ENCODE measurements around the gene CTAG1A.
"Not testable (repeated sequence)": the region's sequence is repeated elsewhere in the genome, so short reads cannot be mapped to it uniquely, and the experiment has no call there.

Gene CTAG1A

DNA sequence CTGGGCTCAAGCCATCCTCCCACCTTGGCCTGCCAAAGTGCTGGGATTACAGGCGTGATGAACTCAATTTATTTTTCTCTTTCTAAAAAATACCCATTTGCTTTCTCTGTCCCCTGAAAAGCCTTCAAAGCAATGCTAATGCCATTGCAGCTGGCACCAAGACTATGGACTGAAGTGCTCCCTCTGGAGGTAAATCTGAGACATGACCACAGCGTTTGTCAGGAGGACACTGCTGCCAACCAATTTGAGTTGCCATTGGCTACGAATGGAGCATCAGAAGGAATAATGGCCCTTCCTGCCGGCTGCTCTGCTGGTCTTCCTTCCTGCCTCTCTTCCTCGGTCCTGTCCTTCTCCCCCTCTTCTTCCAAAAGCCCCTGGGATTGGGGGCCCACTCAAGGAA, 9.9 kb upstream of the CTAG1A start:
- DNase-seq, result not testable (repeated sequence)

DNA sequence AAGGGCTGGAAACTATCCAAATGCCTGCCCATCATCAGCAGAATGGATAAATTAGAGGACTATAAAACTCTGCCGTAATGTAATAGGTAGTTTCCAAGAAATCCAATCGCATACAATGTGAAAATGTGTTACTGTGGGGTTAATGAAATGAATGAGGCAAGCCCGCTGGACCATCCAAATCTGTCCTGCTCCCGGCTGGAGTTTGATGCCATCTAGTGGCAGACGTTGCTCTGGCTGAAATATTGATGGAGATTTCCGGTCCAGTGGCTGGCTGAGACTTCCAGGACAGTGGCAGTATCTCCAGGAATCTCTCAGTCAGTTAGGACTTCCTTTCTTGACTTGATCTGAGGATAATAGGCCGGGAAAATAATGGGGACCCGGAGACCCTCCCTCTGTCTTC, 1.9 kb upstream of the CTAG1A start:
- DNase-seq, result not testable (repeated sequence)

DNA sequence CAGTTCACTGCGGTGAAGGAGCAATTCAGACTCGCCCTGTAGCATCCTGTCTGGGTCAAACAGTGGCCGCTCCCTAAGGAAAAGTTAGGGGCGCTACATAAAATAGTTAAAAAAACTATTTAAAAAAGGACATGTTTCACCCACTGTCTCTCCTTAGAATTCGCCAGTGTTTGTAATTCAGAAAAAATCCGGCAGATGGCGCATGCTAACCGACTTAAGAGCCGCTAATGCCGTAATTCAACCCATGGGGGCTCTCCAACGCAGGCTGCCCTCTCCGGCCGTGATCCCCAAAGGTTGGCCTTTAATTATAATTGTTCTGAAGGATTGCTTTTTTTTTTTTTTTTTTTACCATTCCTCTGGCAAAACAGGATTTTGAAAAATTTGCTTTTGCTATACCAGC, 5.5 kb downstream of the CTAG1A start:
- not testable (repeated sequence) for DNase-seq

DNA sequence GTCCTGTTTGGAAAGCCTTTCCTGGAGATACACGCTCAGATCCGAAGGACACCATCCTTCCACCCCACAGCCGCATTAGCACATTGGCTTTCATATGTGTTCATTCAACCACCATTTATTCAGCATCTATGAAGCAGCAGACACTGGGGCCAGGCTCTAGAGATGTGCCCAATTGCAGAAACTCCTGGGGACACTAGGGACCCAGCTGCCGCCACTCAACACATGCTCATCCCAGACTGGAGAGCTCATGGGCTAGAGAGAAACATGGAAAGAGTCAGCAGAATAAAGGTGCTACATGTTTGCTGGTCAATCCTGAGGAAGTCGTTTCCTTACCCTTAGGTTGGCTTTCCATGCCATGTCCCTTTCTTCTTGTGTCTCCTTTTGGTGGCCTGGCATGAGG, 7.6 kb downstream of the CTAG1A start:
- DNase-seq, result no peak

DNA sequence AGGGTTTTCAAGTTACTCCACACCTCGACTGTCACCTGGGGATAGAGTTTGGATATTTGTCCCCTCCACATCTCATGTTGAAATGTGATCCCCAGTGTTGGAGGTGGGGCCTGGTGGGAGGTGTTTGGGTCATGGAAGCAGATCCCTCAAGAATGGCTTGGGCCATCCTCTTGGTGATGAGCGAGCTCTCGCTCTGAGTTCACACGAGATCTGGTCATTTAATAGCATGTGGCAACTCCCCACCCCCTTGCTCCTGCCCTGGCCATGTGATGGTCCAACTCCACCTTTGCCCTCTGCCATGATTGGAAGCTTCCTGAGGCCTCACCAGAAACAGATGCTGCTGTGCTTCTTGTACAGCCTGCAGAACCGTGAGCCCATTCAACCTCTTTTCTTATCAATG, 8.3 kb downstream of the CTAG1A start:
- DNase-seq, result no peak

DNA sequence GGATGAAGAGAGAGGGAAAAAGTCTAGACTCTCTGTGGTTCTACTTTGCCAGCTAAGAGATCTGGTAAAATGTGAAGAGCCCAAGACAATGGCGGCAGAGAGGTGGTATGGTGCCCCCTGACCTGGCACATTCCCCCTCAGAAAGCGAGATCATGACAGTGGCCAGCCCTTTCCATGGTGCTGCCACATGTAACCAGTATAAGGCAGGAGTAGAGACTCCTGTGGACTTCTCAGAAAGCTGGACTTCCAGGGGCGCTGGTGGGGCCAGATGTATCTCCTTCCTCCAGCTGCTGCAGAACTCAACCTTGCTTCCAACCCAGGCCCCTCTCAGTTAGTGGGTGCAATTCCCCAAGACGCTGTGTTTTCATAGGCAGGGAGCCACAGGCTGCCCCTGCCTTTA, 9.6 kb downstream of the CTAG1A start:
- DNase-seq, result no peak

DNA sequence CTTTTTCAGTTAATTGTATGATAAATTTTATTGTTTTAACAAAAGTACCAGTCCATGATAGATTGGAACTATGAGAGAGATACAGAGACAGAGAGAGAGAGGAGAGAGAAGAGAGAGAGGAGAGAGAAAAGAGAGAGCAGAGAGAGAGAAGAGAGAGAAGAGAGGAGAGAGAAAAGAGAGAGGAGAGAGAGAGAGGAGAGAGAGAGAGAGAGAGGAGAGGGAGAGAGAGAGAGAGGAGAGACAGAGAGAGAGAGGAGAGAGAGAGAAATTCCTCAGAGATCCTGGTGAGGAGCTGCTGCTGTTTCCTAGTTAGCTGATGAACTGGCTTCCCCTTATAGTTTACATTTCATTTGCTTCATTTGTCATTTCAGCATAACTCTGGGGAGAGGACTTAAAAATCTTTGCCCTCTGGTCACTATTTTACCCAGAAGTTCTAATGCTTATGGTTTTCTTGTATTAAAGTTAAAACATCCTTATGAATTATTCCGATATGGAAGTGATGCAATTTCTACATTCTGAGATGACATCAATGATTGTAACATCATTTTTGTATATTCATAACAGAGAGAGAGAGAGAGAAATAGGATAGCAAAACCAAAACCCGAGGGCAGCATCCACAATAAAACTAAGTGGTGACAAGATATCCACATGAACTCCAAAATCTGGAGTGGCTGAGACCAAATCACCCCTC, 10.8 kb downstream of the CTAG1A start:
- DNase-seq, result no peak

DNA sequence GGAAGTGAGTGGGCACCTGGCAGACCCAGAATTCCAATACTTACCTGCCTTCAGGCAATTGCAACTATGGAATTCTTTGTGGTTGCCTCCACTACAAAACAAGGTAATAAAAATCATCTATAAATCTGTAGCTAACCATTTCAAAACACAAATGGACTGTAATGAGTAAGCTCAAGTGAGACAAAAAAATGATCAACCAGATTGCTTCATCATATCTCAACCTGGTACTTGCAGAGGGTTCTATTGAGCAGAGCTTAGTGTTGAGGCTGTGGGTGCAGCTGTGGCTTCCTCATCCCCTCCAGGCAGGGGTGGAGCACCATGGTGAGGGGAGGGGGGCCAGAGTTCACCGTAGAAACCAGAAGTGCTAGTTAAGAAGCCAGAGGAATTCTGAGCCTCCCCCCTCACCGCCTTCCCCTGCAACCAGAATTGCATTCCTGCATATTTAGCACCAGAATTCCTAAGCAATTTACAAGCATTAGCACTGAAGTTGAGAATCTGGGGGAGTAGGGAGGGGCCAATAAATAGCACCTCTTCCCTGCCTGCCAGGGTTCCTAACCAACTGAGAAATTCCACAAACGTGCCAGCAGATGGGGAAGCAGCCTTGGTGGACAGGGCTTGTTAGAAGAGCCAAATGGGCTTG, 11.5 kb downstream of the CTAG1A start:
- no peak for DNase-seq

DNA sequence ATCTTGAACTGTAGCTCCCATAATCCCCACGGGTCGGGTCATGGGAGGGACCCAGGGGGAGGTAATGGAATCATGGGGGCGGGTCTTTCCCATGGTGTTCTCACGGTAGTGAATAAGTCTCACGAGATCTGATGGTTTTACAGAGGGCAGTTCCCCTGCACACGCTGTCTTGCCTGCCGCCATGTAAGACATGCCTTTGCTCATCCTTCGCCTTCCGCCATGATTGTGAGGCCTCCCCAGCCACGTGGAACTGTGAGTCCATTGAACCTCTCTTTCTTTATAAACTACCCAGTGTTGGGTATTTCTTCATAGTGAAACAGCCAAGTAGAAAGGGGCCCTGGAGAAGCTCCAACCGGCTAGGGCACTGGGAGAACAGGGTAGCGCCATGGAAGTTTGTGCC, 12.3 kb downstream of the CTAG1A start:
- no peak for DNase-seq

DNA sequence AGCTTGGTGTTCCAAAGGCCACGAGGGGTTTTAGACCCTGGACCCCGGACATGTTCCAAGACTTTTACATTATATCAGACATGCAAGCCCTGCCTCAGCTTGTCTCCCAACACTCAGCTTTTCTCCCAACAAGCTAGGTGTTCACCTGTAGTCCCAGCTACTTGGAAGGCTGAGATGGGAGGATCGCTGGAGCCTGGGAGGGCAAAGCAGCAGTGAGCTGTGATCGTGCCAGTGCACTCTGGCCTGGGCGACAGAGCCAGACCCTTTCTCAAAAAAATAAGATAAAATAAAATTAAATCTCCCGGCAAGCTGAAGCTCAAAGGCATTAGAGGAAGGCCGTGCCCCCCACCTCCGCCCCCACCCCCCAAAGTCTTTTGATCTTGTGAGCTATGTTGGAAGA, 13.7 kb downstream of the CTAG1A start:
- no peak for DNase-seq

DNA sequence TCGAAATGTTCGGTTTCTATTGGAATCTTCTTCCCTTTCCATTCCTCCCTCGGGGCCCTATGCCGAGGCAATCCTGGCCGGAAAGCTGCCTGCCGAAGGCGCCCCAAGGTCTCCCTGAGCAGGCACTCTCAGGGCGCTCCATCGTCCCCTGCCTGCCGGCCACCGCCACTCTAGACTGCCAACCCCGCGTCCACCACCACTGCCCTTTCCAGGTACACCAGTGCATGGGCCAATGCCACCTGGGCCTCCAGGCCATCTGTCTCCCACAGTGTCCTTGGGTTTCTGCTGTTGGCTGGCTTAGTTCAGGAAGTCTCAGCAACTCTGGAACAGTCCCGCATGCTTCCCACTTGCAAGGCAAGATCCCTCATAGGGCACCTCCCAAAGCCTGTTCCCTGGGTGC, 14.6 kb downstream of the CTAG1A start:
- DNase-seq, result no peak

DNA sequence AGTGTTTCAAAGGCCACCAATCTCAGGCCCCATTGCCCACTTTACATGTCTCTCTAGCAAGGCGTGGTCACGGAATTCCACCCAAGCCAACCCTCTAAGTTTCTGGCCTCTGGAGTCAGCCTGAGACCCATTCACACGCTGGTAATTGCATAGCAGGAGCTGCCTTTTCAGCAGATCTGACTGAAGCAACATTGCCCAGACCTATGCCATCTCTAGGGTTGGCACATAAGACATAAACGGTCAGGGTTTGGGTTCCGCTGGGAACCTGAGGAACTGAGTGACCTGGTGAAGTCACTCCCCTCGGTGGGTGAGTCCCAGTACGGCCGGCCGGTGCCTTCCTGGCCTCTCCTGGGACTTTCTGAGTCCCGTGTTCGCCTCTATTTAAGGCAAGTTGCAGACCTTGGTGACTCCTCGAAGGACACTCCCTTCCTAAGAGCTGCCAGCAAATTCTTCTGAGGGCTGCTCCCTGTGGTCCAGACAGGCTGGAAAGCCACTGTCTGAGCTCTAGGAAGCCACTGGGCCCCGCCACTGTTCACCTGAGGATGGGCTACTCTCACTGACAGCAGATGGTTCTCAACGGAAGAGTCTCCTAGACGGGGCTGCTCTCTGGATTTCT, 15.9 kb downstream of the CTAG1A start:
- no peak for DNase-seq

DNA sequence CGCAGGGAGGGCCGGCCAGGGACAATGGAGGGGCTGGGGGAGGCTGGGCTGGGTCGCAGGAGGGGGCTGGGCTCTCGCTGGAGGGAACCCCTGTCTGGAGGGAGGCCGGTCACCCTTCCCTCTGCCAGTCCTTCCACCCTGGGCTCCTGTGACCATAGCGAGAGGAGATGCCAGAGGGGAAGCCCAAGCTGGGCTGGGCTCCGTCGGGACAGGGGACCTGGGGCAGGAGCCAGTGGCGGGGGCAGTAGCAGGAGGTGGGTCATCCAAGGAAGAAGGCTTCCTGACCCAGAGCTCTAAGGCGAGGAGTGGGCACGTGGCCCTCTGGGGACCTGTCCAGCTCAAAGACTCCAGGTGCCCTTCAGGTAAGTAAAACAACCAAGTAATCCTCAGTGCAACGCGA, 17.3 kb downstream of the CTAG1A start:
- no peak for DNase-seq

DNA sequence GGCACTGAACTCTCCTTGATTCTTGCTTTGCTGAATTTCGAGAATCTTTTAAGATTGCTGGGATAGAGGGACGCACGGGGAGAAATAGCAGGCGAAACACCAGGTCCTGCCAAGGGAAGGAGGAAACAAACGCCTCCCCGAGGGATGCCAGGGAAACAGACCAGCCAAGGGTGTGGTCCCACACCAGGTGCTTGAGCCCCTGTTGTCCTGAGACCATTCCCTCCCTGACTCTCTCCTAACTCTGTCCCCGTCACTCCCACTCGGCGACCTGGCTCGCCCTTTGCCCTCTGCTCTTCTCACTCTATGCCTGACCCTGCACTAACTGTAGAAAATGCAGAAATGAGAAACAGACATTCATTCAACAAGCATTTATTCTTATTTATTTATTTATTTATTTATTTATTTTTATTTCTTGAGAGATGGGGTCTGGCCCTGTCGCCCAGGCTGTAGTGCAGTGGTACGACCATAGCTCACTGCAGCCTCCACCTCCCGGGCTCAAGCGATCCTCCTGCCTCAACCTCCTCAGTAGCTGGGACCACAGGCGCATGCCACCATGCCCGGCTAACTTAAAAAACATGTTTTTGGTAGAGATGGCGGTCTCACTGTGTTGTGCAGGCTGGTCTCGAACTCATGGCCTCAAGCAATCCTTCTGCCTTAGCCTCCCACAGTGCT, 18.0 kb downstream of the CTAG1A start:
- no peak for DNase-seq

DNA sequence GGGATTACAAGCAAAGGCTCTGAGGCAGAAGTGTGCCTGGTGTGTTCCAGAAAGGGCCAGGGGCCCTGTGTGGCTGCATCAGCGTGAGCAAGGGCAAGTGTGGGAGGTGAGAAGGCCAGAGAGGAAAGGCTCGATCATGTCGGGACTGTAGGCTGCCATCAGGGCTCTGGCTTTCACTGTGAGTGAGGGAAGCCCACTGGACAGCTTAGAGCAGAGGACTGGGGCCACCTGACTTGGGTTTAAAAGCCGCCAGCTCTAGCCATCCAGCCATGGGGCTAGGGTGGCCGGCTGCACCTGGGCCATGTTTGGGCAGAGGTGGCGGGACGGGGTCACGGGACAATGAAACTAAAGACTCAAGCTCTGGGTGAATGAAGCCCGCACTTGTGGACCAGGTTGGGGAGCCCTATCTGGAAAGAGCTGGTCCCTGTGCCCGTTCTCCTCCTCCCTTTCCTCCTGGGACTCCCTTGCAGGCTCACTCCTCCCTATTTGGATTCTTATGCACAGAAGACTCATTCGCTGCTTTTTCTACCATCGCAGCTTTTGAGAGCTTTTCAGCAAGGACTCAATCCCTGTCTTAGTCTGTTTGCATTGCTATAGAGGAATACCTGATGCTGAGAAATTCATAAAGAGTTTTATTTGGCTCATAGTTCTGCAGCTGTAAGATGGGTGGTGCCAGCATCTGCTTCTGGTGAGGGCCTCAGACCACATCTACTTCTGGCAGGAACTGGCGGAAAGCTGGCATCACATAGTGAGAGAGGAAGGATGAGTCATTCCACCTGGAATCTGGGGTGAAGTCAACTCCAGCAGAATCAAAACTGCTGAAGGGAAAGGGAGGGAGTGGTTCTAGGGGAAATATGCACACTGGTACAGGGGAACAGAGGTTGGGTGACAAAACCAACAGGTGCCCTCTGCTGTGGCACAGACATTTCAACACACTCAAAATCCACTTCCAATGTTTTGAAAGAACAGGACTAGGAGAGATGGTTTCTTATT, 18.8 kb downstream of the CTAG1A start:
- DNase-seq, result no peak

DNA sequence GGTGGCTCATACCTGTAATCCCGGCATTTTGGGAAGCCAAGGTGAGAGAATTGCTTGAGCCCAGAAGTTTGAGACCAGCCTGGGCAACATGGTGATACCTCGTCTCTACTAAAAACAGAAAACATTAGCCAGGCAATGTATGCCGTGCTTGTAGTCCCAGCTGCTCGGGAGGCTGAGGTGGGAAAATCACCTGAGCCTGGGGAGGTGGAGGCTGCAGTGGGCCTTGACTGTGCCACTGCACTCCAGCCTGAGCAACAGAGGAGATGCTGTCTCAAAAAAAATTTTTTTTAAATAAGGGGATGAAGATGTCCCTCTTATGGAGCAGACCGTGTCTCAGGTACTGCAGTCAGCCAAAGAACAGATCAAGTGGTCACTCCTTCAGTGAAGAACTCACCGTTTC, 20.6 kb downstream of the CTAG1A start:
- DNase-seq, result no peak

DNA sequence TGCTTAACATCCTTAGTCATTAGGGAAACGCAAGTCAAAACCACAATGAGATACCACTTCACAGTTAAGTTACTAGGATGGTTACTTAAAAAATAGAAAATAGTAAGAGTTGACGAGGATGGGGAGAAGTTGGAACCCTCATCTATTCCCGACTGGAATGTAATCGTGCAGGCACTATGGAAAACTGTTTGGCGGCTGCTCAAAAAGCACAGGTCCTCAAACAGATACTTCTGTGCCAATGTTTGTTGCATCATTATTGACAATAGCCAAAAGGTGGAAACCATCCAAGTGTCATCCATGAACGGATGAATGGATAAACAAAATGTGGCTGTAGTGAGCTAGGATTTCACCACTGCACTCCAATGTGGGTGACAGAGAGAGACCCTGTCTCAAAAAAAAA, 22.4 kb downstream of the CTAG1A start:
- no peak for DNase-seq

DNA sequence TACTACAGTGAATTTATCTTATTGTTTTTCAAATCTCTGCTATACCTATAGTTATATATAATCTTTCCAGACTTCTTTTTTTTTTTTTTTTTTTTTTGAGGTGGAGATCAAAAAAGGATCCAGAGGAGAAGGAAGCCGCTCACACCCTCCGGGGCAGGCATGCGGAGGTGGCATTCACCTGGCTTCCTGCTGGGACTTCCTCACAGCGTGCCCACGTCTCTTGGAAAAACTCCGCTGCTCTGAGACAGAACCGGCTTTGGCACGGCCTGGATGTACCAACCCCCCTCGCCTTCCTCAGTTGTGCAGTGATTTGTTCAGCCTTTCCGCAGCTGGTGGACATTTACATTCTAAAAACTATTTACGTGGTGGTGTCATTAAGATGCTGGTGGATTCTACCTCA, 23.0 kb downstream of the CTAG1A start:
- not testable (repeated sequence) for DNase-seq

DNA sequence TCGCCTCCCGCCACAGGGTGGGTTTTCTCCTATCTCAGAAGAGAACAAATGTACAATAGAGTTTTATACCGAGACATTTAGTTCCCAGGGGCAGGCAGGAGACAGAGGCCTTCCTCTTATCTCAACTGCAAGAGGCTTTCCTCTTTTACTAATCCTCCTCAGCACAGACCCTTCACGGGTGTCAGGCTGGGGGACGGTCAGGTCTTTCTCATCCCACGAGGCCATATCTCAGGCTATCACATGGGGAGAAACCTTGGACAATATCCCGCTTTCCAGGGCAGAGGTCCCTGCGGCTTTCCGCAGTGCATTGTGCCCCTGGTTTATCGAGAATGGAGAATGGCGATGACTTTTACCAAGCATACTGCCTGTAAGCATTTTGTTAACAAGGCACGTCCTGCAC, 23.9 kb downstream of the CTAG1A start:
- DNase-seq, result not testable (repeated sequence)

DNA sequence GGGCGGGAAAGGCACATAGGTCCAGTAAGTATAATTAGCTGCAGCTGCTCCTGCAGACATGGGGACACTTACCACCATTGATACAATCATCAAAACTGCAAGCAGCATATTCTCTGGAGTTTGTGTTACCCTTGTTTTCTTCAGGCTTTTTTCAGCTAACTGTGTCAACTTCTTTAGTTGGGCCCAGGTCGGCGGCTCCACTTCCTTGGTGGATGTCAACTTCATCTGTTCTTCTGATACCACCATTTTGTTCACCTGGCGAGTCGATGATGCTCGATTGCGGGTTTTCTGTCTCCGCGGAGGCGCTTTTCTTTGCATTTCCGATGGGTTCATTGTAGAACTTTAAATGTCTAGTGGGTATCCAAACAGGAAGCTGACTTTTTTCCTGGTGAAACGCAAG, 26.2 kb downstream of the CTAG1A start:
- not testable (repeated sequence) for DNase-seq

DNA sequence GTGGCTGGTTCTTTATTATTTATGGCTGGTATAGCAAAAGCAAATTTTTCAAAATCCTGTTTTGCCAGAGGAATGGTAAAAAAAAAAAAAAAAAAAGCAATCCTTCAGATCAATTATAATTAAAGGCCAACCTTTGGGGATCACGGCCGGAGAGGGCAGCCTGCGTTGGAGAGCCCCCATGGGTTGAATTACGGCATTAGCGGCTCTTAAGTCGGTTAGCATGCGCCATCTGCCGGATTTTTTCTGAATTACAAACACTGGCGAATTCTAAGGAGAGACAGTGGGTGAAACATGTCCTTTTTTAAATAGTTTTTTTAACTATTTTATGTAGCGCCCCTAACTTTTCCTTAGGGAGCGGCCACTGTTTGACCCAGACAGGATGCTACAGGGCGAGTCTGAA, 28.7 kb downstream of the CTAG1A start:
- not testable (repeated sequence) for DNase-seq

DNA sequence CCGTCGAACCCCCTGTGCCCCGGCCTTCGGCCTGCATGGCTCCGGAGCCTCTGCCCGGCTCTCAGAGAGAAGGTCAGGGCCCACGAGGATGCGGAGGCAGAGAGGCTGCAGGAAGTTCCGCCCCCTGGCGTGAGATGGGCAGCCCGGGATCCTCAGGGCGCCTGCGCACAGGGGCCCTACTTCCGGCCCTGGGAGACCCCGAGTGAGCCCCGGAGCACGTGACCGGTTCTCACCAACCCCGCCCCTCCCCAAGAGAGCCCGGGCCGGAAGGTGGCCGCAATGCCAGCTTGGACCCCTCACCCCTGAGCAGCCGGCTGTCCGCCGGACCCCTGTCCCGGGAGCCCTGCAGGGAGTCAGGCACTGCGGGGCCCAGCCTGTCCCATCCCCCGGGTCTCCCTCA, 34.2 kb downstream of the CTAG1A start, which contains the start of gene CTAG1B:
Gene CTAG1B, minus strand, starts transcription at position 101 of the 400 bp plus-strand sequence. Its CDS starts 64 bp downstream, at position 37.
- DNase-seq, result not testable (repeated sequence)
